Measurements from ENCODE around the gene MYRF. TPM values are rescaled to one million over a fixed set of nuclear protein-coding genes. Genes with fewer than 3 reads are reported as not detected.

MYRF gene
- total and polyA plus RNA-seq, 9 of the 15 experiments (the other 6 are each of a cell fraction or from before 2014, with no cell fraction given): 2.3 to 25.8 (median 7.1) TPM

- TF ChIP-seq E2F3 (CRISPR knock-in tag; IDR thresholded peaks at IDR 0.05): no peak; the same call in 1 of the 2 replicates
- no peak for TF ChIP-seq TEAD4 (IDR thresholded peaks at IDR 0.05; ENCODE audit: low read length)
- TF ChIP-seq TEAD4 (CRISPR knock-in tag; IDR thresholded peaks at IDR 0.05; ENCODE audit: borderline replicate concordance): peak; percentile 9; the same call in 1 of the 2 replicates
- no peak; the same call in 1 of the 2 replicates for TF ChIP-seq HMBOX1 (IDR thresholded peaks at IDR 0.05)
- no peak for TF ChIP-seq HMG20A (CRISPR knock-in tag; conservative IDR thresholded peaks at IDR 0.05)
- no peak for TF ChIP-seq ZNF778 (CRISPR knock-in tag; IDR thresholded peaks at IDR 0.05)
- TF ChIP-seq ZBTB7A (IDR thresholded peaks at IDR 0.05; ENCODE audit: borderline replicate concordance, control insufficient read depth, low read depth, low read length): no peak; the same call in none of the 2 replicates
- TF ChIP-seq ZBTB12 (CRISPR knock-in tag; IDR thresholded peaks at IDR 0.05): no peak
- TF ChIP-seq CSDE1 (IDR thresholded peaks at IDR 0.05): no peak
- TF ChIP-seq ZC3H8 (IDR thresholded peaks at IDR 0.05): no peak
- TF ChIP-seq ZBTB1 (CRISPR knock-in tag; IDR thresholded peaks at IDR 0.05; ENCODE audit: borderline replicate concordance, low read depth): no peak; the same call in 1 of the 2 replicates
- TF ChIP-seq ZNF175 (CRISPR knock-in tag; IDR thresholded peaks at IDR 0.05; ENCODE audit: low read depth): no peak
- no peak for TF ChIP-seq RHOXF2B (CRISPR knock-in tag; conservative IDR thresholded peaks at IDR 0.05)
- no peak for TF ChIP-seq XRCC5 (IDR thresholded peaks at IDR 0.05; ENCODE audit: low read depth, low read length)
- no peak for TF ChIP-seq TCF7L2 (IDR thresholded peaks at IDR 0.05; ENCODE audit: low read depth, low read length)
- TF ChIP-seq NRF1 (conservative IDR thresholded peaks at IDR 0.05 in 1 of 2, IDR thresholded peaks at IDR 0.05 in 1 of 2): no peak
- no peak for TF ChIP-seq RBBP5 (IDR thresholded peaks at IDR 0.05; ENCODE audit: borderline replicate concordance, insufficient read depth, low read length, poor library complexity, severe bottlenecking)
- peak; percentile 51 for TF ChIP-seq TAF1 (IDR thresholded peaks at IDR 0.05; ENCODE audit: control insufficient read depth, extremely low read depth, insufficient read depth, low read length, severe bottlenecking)
- TF ChIP-seq ZNF696 (CRISPR knock-in tag; conservative IDR thresholded peaks at IDR 0.05): no peak
- TF ChIP-seq ERF (CRISPR knock-in tag; IDR thresholded peaks at IDR 0.05): no peak
- no peak for TF ChIP-seq ZNF134 (CRISPR knock-in tag; conservative IDR thresholded peaks at IDR 0.05)
- TF ChIP-seq MYBL2 (IDR thresholded peaks at IDR 0.05; ENCODE audit: low read depth): no peak
- no peak for TF ChIP-seq MYBL2 (CRISPR knock-in tag; IDR thresholded peaks at IDR 0.05; ENCODE audit: borderline replicate concordance)
- no peak for TF ChIP-seq LARP7 (IDR thresholded peaks at IDR 0.05)
- TF ChIP-seq EZH2 (IDR thresholded peaks at IDR 0.05; ENCODE audit: borderline replicate concordance, low read depth, low read length): no peak
- TF ChIP-seq ZFX (CRISPR knock-in tag; IDR thresholded peaks at IDR 0.05): peak; percentile 66
- TF ChIP-seq IRF1 (CRISPR knock-in tag; IDR thresholded peaks at IDR 0.05; ENCODE audit: borderline replicate concordance): 0 out of 2 replicates have a peak, but pooled peaks have one; percentile 41
Observed at GRCh38 chr11:61815790-61816735, 63.6 kb downstream of the MYRF start (continued).

Measured in K562 (cell line).